HEK293T (cell line): ENCODE data around the gene LRGUK.

Experiments used
- CTCF ChIA-PET: fragments of 350-600 bp; formaldehyde crosslinking; extraction: SDS; loops from one replicate; lab custom pipeline; 2021; ENCODE audit warnings: antibody characterized with exemption, inconsistent platforms; lab: Yijun Ruan, JAX
- POLR2A ChIA-PET: fragments of 350-600 bp; formaldehyde crosslinking; extraction: SDS; loops from one replicate; lab custom pipeline; 2020; ENCODE audit warnings: antibody characterized with exemption, inconsistent platforms; lab: Yijun Ruan, JAX
- DNase-seq: peaks from one replicate; pipeline ENCODE4 v3.0.0; 2012; ENCODE audit warnings: mixed read lengths; ENCODE audit errors: extremely low spot score
- ARNT ChIP-seq: fragments of 450-650 bp; IDR thresholded peaks from 2 replicates; pipeline ENCODE4 v1.6.1; 2017; ENCODE audit warnings: mild to moderate bottlenecking
- BHLHE40 ChIP-seq: fragments of 450-650 bp; IDR thresholded peaks from 2 replicates; pipeline ENCODE4 v1.6.1; 2016; ENCODE audit warnings: mild to moderate bottlenecking, moderate library complexity, borderline replicate concordance
- CTBP1 ChIP-seq: fragments of 450-650 bp; IDR thresholded peaks from 2 replicates; pipeline ENCODE4 v1.6.1; 2016; ENCODE audit warnings: borderline replicate concordance
- ELF4 ChIP-seq: fragments of 450-650 bp; IDR thresholded peaks from 2 replicates; pipeline ENCODE4 v1.6.1; 2017; ENCODE audit warnings: antibody characterized with exemption
- FOXA1 ChIP-seq: fragments of 450-650 bp; IDR thresholded peaks from 2 replicates; pipeline ENCODE4 v1.6.1; 2016; ENCODE audit warnings: mild to moderate bottlenecking
- FOXK2 ChIP-seq: fragments of 450-650 bp; IDR thresholded peaks from 2 replicates; pipeline ENCODE4 v1.6.1; 2016; ENCODE audit warnings: mild to moderate bottlenecking
- FOXM1 ChIP-seq: fragments of 450-650 bp; IDR thresholded peaks from 2 replicates; pipeline ENCODE4 v1.6.1; 2017; ENCODE audit warnings: mild to moderate bottlenecking, borderline replicate concordance
- HDGF ChIP-seq: fragments of 450-650 bp; IDR thresholded peaks from 2 replicates; pipeline ENCODE4 v1.6.1; 2017; ENCODE audit warnings: antibody characterized with exemption, borderline replicate concordance
- L3MBTL2 ChIP-seq: fragments of 450-650 bp; conservative IDR thresholded peaks from 2 replicates; pipeline ENCODE4 v1.6.1; 2016; ENCODE audit warnings: mild to moderate bottlenecking
- LEF1 ChIP-seq: fragments of 450-650 bp; IDR thresholded peaks from 2 replicates; pipeline ENCODE4 v1.6.1; 2017; ENCODE audit warnings: mild to moderate bottlenecking, borderline replicate concordance
- NFRKB ChIP-seq: fragments of 450-650 bp; IDR thresholded peaks from 2 replicates; pipeline ENCODE4 v1.6.1; 2016; ENCODE audit warnings: mild to moderate bottlenecking, moderate library complexity
- PKNOX1 ChIP-seq: fragments of 450-650 bp; IDR thresholded peaks from 2 replicates; pipeline ENCODE4 v1.6.1; 2016
- SP1 ChIP-seq: fragments of 450-650 bp; IDR thresholded peaks from 2 replicates; pipeline ENCODE4 v1.6.1; 2017
- SUZ12 ChIP-seq: fragments of 450-650 bp; IDR thresholded peaks from 2 replicates; pipeline ENCODE4 v1.6.1; 2016; ENCODE audit warnings: mild to moderate bottlenecking
- TARDBP ChIP-seq: fragments of 450-650 bp; IDR thresholded peaks from 2 replicates; pipeline ENCODE4 v1.6.1; 2016
- ZNF384 ChIP-seq: fragments of 450-650 bp; IDR thresholded peaks from 2 replicates; pipeline ENCODE4 v1.6.1; 2016

LRGUK gene

GRCh38 chr7:134155206-134155605, 28.1 kb downstream of the LRGUK start:
- no peak for DNase-seq
- TF ChIP-seq FOXA1 (no peak), ARNT (no peak)
- POLR2A ChIA-PET: no interaction called here
- CTCF ChIA-PET: interaction anchor here (2.0 kb wide), 1 partner anchor 14 kb away, joined by 7 read pairs; no protein-coding TSS in a partner anchor

- ChIA-PET CTCF (no interaction called here), POLR2A (no interaction called here)
- no peak for TF ChIP-seq SP1
- TF ChIP-seq BHLHE40: no peak
- no peak for TF ChIP-seq TARDBP
- no peak for TF ChIP-seq FOXM1
- no peak for TF ChIP-seq PKNOX1
- no peak for TF ChIP-seq CTBP1
- no peak for TF ChIP-seq HDGF
- TF ChIP-seq ZNF384: no peak
- no peak for DNase-seq
Observed at GRCh38 chr7:134155871-134156270, 28.7 kb downstream of the LRGUK start.

- POLR2A ChIA-PET: no interaction called here
- CTCF ChIA-PET: no interaction called here
- no peak for DNase-seq
- TF ChIP-seq TARDBP (no peak), ZNF384 (no peak), BHLHE40 (no peak), FOXK2 (no peak), FOXA1 (no peak)
Observed at GRCh38 chr7:134165252-134165651, 38.1 kb downstream of the LRGUK start.

GRCh38 chr7:134167250-134167649, 40.1 kb downstream of the LRGUK start:
- POLR2A ChIA-PET: interaction anchor here (0.6 kb wide), 1 partner anchor 177 kb away, joined by 4 read pairs; no protein-coding TSS in a partner anchor
- DNase-seq: no peak
- TF ChIP-seq ELF4 (no peak), PKNOX1 (no peak), FOXM1 (no peak), LEF1 (no peak), HDGF (no peak), FOXA1 (no peak), NFRKB (no peak), SUZ12 (no peak)
- CTCF ChIA-PET: no interaction called here

GRCh38 chr7:134167841-134168240, 40.7 kb downstream of the LRGUK start:
- POLR2A ChIA-PET: interaction anchor here (0.6 kb wide), 1 partner anchor 176 kb away, joined by 4 read pairs; no protein-coding TSS in a partner anchor

GRCh38 chr7:134174795-134175261, 47.7 kb downstream of the LRGUK start:
- TF ChIP-seq SP1 (no peak), FOXK2 (no peak), ARNT (no peak)
- no peak for DNase-seq
- ChIA-PET CTCF (interaction anchor here (0.6 kb wide), 1 partner anchor 193 kb away, joined by 3 read pairs; no protein-coding TSS in a partner anchor), POLR2A (no interaction called here)

More at GRCh38 chr7:134167841-134168240, 40.7 kb downstream of the LRGUK start:
- no peak for TF ChIP-seq ARNT
- no peak for TF ChIP-seq CTBP1
- no peak for TF ChIP-seq HDGF
- TF ChIP-seq L3MBTL2: no peak
- TF ChIP-seq NFRKB: no peak
- no peak for TF ChIP-seq SP1
- TF ChIP-seq FOXM1: no peak
- no peak for TF ChIP-seq FOXK2
- TF ChIP-seq ELF4: no peak
- TF ChIP-seq TARDBP: no peak
- no peak for TF ChIP-seq PKNOX1
- TF ChIP-seq BHLHE40: no peak
- DNase-seq: no peak
- CTCF ChIA-PET: interaction anchor here (0.8 kb wide), 1 partner anchor 27 kb away, joined by 3 read pairs; no protein-coding TSS in a partner anchor

- CTCF ChIA-PET: no interaction called here
- POLR2A ChIA-PET: no interaction called here
- no peak for DNase-seq
- TF ChIP-seq BHLHE40: no peak
- no peak for TF ChIP-seq ZNF384
- no peak for TF ChIP-seq CTBP1
- TF ChIP-seq FOXM1: no peak
- TF ChIP-seq L3MBTL2: no peak
- TF ChIP-seq FOXK2: no peak
- no peak for TF ChIP-seq HDGF
- TF ChIP-seq ELF4: no peak
- no peak for TF ChIP-seq NFRKB
- no peak for TF ChIP-seq FOXA1
- TF ChIP-seq LEF1: no peak
- no peak for TF ChIP-seq PKNOX1
- TF ChIP-seq SUZ12: no peak
- TF ChIP-seq SP1: no peak
- no peak for TF ChIP-seq ARNT
- TF ChIP-seq TARDBP: no peak
Observed at GRCh38 chr7:134175334-134176036, 48.3 kb downstream of the LRGUK start.
